Activated CD4-positive, alpha-beta T cell treated with anti-CD3 and anti-CD28 coated beads, Interleukin-10, Interleukin-2, amounts not matched to agents 100 ng/mL and 50 ng/mL, durations not matched to agents 16 hours and 8 hours (primary cell): Measurements from ENCODE around the gene WNT8A.
"Not testable (repeated sequence)": the region's sequence is repeated elsewhere in the genome, so short reads cannot be mapped to it uniquely, and the experiment has no call there.

ENCODE experiments used
- DNase-seq: peaks from one replicate; pipeline ENCODE4 v3.0.0-alpha.2; 2020

WNT8A gene, protein sequence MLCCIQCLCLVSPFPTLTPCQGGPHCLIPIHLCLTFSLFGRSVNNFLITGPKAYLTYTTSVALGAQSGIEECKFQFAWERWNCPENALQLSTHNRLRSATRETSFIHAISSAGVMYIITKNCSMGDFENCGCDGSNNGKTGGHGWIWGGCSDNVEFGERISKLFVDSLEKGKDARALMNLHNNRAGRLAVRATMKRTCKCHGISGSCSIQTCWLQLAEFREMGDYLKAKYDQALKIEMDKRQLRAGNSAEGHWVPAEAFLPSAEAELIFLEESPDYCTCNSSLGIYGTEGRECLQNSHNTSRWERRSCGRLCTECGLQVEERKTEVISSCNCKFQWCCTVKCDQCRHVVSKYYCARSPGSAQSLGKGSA

DNA sequence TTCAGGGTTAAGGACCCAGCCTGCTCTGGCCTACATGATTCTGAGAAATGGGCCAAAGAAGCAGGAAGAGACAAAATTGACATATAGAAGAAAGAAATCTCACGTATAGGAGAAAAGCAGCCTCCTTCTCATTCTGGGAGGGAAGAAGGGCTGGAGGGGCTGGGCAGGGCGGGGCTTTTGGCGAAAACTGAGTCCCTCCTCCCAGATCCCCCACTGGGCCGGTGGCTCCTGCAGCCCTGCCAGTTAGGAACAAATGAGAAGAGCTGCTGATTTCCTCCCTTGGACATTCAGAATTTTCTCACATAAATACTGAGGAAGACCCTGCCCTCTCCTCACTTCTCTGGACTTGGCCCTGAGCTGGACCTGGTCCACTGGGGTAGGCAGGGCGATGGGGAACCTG, at the start of gene WNT8A:
Gene WNT8A (plus strand): TSS at position 332 of the 400 bp plus-strand sequence. CDS start 95 bp downstream, outside the sequence.
- DNase-seq: no peak

DNA sequence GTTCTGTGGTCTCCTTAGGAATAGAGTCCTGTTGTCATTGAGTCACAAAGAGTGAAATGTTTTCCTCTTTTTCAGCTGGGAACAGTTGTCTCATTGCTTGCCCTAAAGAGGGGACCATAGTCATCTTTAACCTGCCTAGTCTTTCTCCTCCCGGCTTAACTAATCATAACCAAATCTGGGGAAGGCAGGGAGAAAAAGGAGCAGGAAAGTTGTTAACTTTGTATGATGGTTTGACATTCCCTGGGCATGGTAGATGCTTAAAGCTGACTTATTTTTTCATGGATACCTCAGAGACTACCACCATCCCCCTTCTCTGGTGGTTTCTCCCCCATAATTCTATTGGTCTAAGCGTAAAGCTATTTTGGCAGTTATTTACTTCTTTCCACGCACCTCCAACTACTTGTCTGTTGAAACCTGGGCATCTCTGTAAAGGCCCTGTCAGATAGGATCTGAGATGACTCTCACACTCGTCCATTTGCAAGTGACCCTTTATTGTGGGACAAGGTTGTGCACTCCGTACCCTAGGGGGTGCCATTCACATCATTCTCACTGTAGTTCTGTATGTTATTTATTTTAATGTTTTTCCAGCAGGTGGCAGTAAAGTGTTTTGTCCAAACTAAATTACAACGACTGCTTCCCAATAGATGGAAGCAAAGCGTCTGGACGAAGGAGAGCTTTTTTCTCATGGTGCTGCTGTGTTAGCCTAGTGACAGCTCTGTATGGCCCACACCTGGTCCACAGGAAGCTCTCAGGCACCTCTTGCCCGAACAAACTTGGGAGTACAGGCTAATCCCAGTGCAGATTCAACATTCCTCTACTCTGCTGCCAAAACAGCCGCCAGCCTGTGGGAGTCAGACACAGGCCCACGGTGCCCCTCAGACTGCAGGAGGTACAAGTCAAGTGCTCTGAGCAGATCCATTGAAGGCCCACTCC, 48.0 kb upstream of the WNT8A start:
- peak; percentile 90 for DNase-seq

DNA sequence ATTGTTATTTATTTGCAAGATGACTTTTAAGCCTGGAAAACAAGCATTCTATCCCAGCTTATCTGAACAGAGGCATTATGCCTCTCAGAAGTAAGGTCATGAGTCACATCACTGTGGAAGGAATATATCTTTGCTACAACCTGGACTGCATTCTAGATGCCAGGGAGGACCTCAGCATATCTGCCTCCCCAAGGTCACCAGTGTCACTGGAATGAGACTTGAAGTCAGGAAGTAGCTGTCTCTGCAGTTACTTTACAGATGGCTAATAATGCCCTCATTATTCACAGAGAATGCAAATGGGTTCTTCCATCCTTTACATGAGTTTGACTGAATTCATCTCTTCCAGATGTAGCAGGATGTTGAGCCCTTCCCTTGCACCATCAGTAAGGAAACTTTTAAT, 46.6 kb upstream of the WNT8A start:
- no peak for DNase-seq

DNA sequence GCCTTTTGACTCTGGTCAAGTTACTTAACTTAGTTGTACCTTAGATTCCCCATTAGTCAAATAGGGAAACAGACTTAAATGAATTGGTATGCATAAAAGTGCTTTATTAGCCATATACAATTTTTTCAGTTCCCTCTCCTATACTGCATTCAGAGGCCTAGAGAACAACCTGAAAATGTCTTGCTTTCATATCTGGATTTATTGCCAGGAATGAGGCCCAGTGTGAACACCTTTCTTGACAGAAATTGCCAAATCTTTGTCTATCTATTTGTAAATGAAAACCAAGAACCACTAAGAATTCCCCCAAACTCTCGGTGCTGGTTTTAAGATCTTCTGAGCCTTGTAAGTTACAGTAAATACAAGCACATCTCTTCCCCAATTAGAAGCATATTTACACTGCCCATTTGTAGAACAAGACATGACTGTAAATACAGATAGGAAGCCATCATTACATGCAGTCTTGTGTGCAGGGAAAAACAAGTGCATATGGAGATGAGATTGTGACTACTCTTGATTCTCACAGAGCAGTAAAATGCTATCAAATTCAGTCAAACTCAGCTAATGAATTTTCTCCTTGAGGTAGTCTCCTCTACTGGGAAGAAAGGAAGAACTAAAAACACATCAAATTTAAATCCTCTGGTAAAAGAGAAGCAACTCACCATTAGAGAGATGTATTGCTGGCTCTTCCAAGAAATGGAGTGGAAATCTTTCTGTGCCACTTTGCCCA, 45.8 kb upstream of the WNT8A start:
- DNase-seq: peak; percentile 30

DNA sequence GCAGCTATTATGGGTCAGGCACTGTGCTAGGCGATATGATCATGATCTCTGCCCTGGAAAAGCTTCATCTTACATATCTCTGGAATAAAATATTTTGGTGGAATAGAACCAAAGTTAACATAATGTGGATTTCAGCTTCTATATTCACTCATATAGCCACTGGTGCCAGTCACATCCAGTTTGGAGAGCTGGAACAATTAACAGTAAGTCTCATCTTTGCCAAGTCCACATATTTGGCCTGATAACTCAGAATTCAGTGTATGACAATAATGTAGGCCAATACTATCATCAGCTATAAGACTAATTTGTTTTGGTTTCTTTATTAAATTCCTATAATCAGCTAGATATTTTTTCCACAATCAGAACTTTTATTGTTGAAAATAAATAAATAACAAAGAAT, 45.0 kb upstream of the WNT8A start:
- DNase-seq: no peak

DNA sequence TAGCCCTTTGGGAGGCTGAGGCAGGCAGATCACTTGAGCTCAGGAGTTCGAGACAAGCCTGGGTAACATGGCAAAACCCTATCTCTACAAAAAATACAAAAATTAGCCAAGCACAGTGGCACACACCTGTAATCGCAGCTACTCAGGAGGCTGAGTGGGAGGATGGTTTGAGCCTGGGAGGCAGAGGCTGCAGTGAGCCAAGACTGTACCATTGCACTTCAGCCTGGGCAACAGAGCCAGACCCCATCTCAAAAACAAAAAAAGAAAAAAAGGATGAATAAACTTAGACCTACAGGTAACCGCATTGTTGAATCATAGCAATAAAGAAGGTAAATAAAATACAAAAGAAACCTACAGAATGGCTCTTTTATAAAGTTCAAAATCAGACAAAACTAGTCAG, 38.5 kb upstream of the WNT8A start:
- not testable (repeated sequence) for DNase-seq

DNA sequence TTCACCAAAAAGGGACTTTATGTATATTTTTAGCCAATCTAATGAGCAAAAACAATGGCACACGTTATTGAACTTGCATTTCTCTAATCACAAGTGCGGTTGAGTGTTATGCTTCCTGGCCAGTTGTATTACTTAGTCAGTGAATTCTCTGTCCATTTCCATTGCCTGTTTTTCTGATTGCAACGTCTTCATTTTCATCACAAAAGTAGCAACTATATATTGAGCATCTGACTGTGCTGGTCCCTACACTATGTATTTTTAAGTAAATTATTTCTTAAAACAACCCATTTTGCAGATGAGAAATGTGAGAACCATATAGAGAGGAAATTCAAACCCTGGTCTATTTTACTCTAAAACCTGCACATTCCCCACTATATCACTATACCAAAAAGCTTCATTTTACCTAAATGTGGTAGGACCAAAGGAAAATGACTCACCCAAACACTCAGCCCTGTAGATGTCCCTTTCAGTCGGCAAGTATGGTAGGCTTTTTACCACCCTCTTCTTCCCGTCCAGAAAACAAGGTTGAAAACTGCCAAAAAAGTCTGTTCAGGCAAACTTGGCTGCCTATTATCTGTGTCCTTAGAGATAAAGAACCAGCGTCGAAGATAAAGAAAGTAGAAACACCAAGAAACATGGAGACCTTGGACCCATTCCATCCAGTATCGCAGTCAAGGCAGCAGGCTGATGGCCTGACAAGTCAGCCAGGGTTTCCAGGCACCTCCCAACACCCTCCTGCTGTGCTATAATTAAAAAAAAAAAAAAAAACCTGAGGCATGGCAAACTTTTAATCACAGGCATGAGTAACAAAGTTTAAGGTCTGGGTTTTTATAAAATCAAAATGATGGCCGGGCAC, 32.2 kb upstream of the WNT8A start:
- no peak for DNase-seq

DNA sequence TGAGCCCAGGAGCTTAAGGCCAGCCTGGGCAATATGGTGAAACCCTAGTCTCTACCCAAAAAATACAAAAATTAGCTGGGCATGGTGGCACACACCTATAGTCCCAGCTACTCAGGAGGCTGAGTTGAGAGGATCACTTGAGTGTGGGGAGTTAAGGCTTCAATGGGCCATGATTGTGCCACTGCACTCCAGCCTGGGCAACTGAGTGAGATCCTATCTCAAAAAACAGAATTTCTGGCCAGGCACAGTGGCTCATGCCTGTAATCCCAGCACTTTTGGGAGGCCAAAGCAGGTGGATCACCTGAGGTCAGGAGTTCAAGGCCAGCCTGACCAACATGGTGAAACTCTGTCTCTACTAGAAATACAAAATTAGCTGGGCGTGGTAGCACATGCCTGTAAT, 31.1 kb upstream of the WNT8A start:
- not testable (repeated sequence) for DNase-seq

DNA sequence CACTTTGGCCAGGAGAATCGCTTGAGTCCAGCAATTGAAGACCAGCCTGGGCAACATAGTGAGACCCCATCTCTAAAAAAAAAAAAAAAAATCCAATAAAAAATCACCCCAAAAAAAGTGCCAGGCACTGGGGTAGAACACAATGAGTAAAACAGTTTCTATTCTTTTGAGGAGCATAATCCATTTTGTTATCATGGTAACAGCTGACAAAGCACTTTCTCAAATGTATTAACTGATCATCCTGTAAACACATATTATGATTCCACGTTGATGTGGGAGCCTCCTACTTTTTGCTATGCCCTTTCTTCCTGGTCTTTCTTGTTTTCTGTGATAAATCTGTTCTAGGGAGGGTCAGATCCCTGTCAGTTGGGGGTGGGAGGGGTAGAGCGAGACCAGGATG, 30.3 kb upstream of the WNT8A start:
- DNase-seq: no peak

DNA sequence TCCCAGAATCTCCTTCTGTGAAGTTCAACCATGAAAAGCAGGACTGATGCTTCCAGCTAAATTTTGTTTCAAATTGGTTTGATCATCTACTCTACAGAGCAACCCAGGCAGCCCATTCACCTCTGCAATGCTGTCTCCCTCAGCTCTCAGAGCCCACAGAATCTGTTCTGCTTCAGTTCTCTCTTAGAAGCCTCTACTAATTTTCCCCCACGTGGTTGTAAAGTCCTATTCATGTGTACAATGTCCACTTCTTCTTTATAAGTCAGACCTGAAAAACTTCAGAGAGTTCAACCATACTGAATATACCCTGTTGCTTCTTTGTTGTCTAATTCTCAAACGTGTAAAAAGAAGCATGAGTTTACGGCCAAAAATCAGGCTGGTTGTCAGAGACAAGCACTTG, 29.6 kb upstream of the WNT8A start:
- DNase-seq: no peak

DNA sequence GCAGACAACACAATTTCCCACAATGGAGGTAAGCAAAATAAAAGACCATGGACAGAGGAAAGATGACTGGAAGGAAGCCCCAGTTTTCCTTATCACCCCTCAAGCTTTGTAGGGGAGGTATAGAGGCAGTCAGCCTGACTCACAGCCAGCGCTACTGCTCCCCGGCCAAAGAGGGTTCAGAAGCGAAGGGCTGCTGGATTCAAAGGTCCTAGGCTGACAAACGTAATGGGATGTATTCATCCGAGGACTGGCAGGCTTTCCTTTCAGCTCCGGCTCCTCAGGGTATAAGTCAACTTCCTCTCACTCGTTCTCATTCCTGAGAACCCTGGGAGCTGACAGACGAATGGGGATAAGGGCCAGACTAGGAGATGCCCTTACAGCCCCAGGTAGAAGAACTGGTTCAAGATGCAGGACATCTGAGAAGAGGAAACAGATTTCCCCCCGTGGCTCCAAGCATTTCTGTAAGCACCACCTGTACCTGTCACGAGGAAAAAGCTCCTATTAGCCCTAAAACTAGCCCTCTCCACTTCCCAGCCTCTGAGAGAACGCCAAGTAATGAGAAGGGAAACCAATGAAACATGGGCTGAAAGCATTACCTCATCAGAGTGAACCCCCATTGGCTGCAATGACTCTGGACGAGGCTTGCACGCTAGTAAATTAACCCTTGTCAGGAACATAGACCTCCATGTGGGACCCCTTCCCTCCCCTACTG, 28.8 kb upstream of the WNT8A start:
- no peak for DNase-seq

DNA sequence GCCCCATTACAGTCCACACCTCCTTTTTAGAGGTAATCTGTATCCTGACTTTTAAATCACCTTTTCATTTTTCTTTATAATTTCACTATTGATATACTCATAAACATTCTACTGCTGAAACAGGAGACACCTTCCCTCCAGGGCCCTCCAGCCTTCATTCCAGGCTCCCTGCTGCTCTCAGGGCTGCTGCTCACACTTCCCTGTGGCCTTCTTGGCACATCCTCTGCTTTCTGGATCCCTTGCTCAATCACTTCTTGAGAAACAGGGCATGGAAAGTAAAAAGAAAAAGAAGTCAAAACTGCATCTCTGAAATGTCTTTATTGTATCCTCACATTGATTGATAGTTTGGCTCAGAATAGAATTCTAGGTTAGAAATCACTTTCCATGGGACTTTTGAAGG, 19.3 kb upstream of the WNT8A start:
- DNase-seq: no peak

DNA sequence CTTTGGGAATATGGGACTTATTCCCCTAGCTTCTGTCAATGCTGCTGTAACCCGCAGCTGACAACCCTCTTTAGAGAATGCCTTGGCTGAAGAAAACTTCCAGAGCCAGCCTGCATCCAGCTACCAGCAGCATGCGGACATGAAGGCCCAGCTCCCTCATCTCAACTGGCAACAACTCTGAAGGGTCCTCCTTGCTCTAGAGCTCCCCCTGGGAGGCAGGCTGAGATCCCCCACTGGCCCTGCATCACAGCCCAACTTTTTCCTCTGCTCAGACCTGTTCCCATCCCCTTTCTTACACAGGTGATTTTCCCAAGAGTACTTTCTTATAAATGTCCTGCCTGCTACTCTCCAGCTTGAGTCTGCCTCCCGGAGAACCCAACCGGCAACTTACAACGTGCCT, 18.7 kb upstream of the WNT8A start:
- DNase-seq: no peak

DNA sequence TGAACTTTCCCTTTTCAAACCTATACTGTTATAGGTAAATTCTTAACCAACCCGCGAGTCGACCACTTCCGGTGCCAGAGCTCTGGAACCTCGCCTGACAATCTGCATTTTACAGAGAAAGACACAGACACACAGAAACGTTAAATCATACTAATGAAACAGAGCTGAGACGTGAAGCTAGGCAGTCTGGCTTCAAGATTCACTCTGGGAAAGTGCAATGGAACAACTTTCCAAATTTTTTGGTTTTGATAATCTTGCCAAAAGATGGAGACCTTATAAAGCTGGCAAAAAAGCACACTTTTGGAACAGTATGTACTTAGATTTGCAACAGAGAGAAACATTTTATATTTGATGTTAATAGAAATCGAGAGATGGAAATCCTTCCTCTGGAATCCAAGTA, 15.9 kb upstream of the WNT8A start:
- no peak for DNase-seq

DNA sequence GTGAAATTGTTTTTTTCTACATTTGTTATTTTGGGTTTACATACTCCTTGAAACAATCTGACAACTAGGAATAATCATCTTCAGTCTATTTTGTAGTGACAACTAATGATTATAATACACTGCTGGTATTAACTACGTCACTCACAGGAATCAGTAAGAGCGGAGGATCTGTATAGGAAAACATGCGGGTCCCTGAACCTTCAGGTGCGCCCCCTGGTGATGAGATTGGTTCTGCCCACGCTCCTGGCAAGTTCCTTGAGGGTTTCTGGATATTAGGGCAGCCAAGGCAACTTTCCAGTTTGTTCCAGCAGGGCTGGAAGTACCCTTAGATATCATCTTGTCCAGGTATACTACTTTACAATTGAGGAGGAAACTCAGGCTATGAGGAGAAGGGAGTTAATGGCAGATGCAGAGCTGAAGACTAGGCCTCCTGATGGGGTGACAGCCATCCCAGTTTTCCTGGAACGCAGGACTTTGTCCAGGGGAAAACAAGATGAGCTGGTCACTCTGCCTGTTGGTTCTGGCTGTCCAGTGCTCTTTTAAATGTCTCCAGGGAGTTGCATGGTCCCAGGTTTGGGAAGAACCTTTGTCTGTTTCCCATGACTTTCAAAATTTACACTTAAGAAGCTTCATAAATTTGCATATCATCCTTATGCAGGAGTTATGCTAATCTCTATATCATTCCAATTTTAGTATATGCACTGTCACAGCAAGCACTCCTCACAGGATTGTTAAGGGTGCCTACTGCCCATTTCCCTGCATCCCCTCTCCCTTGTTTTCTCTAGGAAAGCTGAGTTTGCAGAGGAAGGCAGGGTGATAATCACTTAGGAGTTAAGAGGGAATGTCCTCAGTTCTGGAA, 14.9 kb upstream of the WNT8A start:
- DNase-seq: peak; percentile 75

DNA sequence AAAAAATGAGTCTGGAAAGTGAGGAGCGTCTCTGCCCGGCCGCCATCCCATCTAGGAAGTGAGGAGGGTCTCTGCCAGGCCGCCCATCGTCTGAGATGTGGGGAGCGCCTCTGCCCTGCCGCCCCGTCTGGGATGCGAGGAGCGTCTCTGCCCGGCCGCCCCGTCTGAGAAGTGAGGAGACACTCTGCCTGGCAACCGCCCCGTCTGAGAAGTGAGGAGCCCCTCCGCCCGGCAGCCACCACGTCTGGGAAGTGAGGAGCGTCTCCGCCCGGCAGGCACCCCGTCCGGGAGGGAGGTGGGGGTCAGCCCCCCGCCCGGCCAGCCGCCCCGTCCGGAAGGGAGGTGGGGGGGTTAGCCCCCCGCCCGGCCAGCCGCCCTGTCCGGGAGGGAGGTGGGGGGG, 13.8 kb upstream of the WNT8A start:
- not testable (repeated sequence) for DNase-seq

DNA sequence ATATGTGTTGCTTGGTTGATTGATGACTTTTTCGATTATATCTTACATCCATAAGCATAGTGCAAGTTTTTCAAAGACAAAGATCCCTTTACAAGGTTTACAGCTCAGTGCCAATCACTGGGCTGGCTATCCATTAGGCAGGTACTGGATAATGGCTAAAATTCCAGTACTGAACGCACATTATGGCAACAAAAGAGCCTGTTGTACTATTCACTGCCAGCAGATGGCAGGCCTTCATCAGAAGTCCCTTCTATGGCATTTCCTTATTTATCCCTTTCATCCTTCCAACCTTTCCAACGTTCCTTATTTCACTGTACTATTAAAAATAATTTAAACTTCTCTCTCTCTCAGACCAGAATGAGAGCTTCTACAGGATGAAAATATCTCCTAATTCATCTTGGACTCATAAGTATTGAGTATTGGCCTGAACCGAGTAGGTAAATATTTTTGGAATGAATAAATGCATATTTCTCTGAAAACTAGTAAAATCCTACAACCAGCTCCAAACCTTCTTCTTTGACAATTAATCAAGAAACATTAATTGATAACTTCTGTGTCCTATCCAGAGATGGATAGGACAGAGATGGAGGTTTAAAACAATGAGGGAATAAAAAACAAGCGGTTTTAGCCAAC, 6.7 kb upstream of the WNT8A start:
- peak; percentile 57 for DNase-seq

DNA sequence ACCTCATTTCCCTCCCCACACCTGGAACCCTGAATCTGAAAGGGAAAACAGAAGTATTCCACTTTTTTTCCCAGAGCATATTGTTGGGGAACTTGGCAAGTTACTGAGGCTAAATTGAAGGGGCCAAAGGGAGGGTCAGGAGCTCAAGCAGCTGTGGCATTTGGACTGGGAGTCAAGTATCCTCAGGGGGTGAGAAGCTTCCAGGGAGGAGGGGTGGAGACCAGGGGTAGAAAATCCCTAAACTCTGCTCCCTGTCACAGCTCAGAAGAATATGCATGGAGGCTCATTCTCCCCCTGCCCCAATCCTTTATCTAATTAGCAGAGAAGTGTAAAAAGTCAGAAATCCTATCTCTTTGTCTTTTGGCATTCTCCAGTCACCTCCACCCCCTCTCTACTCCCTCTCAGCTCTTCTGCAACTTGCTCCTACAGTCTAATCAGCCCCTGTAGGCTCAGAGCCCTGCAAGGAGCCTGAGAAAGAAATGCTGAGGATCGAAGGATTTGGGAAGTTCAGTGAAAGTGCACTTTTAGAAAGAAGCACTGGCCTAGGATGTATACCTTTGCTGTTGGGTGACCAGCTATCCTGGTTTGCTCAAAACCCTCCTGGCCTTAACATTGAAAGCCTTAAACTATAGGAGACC, 5.7 kb upstream of the WNT8A start:
- DNase-seq: no peak

DNA sequence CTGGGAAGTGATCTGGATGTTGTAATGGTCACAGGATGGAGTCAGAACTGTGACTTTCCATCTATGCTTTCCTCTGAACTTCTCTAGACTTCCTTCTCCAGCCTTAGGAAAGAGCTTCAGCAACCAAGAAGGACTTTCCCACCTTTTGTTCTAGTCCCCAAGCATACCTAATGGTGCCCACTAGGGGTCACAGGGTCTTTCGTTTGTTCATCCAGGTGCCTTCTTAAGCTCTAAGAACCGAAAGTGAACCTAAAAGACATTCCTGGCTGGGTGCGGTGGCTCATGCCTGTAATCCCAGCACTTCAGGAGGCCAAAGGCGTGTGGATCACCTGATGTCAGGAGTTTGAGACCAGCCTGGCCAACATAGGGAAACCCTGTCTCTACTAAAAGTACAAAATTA, 1.8 kb upstream of the WNT8A start:
- DNase-seq: no peak

DNA sequence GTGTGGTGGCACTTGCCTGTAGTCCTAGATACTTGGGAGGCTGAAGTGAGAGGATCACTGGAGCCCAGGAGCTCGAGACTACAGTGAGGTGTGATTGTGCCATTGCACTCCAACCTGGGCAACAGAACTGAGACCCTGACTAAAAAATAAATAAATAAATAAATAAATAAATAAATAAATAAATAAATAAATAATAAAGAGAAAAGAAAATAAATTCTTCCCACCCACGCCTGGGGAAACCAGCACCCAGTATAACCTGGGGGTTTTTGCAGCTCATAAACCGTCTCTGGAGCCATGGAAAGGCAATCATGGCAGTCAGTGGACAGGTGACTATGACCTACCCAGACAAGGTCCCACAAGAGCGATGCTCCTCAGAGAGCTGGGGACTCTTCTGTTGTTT, 7.9 kb downstream of the WNT8A start:
- DNase-seq: no peak
